ACHN (cell line): ENCODE results near the gene CA6.
"Not testable (repeated sequence)": the region's sequence is repeated elsewhere in the genome, so short reads cannot be mapped to it uniquely, and the experiment has no call there.

Experiments
- DNase-seq: peaks from one replicate; pipeline ENCODE4 v3.0.0-alpha.2; 2015
- in situ Hi-C: cut with HindIII; loops from 2 replicates; pipeline ENCODE4 v1.10.0; 2017; ENCODE audit warnings: low sequenced_read_pairs, low pct_ligation_motif_present, low pct_unique_long_range_greater_than_20kb

CA6 gene

GRCh38 chr1:9020305-9020704 is 74.6 kb downstream of the CA6 start:
- no peak for DNase-seq
- in situ Hi-C loops: no loop called here

GRCh38 chr1:9022026-9022738 is 76.5 kb downstream of the CA6 start:
- DNase-seq, in situ Hi-C loops: not testable (repeated sequence)

GRCh38 chr1:9022773-9023172 is 77.1 kb downstream of the CA6 start:
- DNase-seq: no peak
- in situ Hi-C loops: no loop called here
